NOMO-1 (cell line): ENCODE measurements around the gene RAB27B.
A peak's percentile ranks its signal among the peaks of the same experiment; 100 is the strongest.
"Not testable (repeated sequence)": the region's sequence is repeated elsewhere in the genome, so short reads cannot be mapped to it uniquely, and the experiment has no call there.

Source experiments
- DNase-seq, 2 experiments: peaks; one replicate each; lab custom pipeline; 2025; ENCODE audit not compliant: unreplicated experiment in 2 of 2; lab: John Stamatoyannopoulos, UW

The RAB27B gene, protein sequence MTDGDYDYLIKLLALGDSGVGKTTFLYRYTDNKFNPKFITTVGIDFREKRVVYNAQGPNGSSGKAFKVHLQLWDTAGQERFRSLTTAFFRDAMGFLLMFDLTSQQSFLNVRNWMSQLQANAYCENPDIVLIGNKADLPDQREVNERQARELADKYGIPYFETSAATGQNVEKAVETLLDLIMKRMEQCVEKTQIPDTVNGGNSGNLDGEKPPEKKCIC

DNA sequence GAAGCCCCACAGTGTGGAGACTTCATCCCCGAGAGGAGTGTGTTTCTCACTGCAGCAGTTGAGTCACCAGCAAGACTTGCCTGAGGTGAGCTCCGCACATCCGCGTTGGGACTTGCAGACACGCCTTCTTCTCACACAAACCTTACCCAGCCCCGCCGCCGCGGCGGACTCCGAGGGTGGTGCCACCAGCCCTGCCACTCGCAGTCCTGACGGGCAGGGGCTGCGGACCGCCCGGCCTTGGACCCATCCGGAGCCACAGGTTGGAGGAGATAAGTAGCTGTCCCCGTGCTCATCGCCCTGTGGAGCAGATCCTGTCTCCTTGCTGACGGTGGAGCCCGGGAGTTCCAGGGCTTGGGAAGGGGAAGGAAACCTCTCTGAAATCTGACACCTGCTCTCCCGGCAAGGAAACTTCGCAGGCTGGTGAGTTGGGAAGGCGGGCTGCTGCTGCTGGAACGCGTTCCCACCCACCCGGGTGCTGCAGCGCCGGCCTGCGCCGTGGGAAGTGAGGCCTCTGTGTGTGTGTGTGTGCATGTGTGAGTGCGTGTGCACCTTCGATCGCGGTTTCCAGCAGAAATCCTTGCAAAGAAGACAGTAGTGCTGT, at the start of gene RAB27B:
TSS of gene RAB27B (plus strand) at position 197 of the 601 bp plus-strand sequence. CDS start 49,109 bp downstream, outside the sequence.
- DNase-seq = peak; percentile 47 to 77

DNA sequence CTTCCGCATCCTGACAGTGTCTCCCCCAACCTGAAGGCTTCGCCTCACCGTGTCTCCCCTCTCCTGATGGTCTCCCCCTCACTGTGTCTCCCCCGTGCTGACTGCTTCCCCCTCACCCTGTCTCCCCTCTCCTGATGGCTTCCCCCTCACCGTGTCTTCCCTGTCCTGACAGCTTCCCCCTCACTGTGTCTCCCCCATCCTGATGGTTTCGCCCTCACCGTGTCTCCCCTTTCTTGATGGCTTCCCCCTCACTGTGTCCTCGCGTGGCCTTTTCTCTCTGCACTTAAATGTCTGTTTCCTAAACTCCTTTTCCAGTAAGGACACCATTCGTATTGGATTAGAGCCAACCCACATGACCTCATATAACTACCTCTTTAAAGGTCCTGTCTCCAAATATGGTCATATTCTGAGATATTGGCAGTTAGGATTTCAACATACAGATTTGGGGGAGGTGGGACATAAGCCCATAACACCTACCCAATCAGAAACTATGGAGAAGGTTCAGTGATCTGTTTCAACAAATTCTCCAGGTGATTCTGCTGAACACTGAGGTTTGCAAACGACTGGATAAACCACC, 47.9 kb upstream of the RAB27B start:
- DNase-seq = no peak

DNA sequence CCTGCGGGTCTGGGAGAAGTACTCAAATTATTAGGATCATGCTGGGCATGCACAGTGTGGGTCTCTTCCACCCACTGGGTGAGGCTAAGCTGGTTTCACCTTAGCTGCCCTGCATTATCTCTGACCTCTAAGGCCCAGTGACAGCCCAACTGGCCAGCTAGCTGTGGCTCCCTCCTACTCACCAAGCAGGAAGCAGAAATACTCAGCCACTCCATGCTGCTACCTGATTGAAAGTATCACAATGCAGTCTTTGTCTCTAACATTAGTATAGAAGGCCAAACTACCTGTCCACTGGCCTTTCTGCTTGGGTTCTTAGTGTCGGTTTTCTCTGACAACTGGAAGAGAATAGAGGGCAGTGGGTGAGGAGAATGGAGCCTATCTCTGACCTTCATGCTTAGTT, 47.3 kb upstream of the RAB27B start:
- no peak for DNase-seq

DNA sequence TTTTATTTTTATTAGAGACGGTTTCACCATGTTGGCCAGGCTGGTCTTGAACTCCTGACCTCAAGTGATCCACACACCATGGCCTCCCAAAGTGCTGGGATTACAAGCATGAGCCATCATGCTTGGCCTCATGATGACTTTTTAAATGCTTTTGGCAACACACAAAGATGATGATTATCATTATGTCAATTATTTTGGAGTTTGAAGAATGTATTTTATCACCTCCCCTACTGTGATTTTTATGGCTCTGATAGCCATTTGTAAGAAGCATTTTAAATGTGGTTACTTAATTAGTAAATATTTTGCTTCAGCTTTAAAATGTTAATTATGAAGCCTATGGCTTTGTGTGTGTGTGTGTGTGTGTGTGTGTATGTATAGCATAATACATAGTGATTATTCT, 45.1 kb upstream of the RAB27B start:
- no peak for DNase-seq

DNA sequence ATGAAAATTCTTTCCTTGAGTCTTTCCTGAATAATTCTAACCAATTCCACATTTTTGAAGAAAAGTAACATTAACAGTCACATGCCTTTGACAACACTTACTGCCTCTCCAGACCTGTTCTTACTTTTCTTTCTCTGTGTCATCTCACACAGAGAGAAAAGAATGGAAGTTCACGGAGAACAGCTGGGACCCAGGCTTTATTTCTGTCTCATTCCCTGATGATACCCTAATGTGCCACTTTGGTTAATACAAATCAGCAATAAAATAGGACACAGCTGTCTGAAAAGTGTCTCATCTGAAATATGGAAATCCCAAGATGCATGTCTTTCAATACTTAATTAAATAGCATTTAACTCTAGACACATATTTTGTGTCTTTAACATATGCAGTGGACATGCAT, 42.1 kb upstream of the RAB27B start:
- DNase-seq = no peak

DNA sequence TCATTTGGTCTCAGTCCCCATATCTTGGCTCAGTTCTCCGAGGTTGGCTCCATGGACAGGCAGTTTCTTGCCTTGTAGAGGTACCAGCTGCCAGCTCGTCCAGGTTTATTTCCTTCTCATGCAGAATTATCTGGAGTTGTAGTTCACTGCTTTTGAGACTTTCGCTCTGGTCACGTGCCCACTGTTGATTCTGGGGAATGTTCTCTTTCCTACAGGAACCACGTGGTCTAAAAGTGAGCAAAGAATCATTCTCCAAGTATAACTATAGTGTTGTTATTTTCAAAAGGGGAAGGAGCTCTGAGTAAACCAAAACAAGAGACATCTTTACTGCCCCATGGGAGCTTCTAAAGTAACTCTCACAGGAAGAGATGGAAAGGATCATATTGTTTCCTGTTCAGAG, 41.2 kb upstream of the RAB27B start:
- DNase-seq = no peak

DNA sequence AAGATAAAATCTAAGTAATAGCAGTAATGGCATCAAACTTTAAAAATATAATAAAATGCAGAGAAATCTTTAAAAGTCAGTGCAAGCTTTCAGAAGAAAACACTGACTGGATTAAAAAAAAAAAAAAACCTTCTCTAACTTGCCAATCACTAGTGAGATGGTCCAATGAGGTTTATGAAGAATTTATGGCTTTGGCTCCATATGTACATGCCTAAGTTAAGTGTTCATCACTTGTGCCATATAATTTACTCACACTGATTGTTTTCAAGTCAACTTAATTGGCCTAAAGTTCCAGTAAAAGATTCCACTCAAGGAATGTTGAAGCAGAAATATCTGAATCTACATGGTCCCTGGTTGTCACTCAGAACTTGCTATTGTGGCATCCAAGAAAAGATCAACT, 40.7 kb upstream of the RAB27B start:
- DNase-seq = no peak

DNA sequence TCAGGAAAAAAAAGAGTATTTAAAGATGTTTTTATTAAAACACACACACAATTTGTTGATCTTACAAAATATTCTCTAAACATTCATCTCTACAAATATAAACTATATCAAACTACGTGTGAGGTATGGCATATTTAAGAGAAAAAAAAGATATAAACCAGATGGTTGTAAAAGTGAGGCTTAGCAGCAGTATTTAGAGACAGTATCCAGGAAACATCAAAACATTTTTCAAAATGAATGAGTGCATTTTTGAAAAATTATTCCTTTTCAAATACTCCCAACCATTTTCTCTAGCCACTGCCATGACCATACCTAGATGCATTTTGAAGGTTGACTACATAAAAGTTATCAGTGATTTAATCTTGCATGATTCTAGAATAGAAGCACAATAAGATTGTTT, 38.2 kb upstream of the RAB27B start:
- DNase-seq = no peak

DNA sequence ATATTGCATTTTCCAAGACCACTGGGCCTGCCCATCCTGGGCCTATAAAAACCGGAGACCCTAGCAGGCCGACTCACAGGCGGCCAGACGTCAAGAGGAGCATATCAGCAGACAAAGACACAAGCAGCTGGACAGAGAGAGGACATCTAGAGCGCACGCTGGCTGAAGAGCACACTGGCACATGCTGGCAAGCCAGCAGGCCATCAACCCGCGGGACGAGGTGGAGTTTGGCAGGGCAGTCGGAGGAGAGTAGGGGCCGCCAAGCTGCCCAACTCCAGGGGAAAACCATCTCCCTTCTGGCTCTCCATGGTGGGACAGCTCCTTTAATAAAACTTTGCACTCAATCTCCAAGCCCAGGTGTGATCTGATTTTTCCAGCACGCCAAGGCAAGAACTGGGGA, 36.6 kb upstream of the RAB27B start:
- no peak for DNase-seq

DNA sequence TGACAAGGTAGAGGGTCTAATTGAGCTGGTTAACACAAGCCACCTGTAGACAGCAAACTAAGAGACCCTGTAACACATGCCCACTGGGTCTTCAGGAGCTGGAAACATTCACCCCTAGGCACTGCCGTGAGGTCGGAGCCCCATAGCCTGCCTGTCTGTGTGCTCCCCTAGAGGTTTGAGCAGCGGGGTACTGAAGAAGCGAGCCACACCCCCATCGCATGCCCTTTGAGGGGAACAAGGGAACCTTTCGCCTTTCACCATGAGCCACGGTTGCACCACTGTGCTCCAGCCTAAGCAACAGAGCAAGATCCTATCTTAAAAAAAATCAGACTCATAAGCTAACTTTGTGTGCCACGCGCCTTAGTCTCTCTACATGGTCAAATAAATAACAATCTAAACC, 36.2 kb upstream of the RAB27B start:
- DNase-seq = no peak

DNA sequence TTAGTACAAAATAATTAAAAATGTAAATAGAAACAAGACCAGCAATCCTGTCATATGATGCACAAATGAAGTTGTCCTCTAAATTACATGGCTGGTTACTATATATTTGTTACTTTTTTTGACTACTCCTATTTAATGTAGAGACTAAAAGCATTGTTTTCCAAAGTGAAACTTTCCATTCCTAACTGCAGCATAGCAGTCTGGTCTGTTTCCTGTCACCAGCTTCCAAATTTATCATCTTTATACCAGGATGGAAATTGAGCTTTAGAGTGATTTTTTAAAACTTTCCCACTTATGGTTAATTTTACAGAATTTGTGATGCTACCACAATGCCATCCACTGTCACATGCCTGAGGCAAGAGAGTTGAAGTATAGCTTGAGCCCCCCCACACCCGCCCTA, 33.5 kb upstream of the RAB27B start:
- DNase-seq = no peak

DNA sequence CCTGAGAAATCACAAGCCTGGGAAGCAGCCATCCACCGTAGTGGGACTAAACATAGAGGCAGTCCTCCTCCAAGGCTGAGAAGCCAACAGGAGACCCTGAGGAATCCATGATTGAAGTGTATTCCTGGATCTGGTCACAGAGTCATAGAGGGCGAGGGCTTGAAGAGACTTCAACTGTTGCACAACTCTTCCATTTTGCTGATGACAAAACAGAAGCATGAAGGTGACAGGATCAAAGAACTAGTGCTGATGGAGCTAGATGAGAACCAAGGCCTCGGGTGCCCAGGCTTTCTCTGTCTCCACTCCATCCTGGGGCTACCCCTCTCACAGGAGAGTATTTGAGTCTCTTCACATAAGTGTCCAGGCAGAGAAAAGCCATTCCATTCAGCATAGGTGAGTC, 30.1 kb upstream of the RAB27B start:
- no peak for DNase-seq

DNA sequence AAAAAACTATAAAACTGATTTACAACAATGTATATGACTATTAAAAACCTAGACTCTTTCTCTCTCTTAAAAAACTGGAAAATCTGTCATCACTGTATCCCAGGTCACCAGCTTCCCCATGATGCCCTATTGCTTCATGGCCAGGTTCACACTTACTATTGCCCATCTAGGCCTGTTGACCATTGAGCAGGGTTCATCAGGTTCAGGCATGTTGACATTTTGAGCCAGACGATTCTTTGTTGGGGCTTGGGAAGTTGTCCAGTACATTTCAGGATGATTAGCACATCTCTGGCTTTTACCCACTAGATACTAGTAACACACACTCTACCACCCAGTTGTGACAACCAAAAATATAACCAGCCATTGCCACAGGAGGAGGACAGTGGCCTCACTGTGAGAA, 26.9 kb upstream of the RAB27B start:
- no peak for DNase-seq

DNA sequence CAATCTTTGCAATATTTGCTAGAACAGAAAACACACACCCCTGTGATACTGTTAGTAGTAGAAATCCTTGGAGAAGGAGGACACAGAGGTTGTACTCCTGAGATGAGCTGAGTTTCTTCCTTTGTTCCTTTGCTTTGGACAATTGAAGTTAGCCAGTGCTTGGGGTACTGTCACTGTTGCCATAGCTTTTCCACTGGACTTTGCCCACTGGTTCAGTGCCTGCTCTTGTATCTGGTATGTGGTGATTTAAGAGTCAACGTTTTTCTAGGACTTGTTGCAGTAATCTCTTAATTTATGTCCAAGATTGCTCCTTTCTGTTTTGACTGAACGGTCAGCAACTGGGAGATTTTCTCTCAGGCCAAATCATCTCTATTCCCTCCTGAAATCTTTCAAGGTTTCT, 26.1 kb upstream of the RAB27B start:
- DNase-seq = no peak

DNA sequence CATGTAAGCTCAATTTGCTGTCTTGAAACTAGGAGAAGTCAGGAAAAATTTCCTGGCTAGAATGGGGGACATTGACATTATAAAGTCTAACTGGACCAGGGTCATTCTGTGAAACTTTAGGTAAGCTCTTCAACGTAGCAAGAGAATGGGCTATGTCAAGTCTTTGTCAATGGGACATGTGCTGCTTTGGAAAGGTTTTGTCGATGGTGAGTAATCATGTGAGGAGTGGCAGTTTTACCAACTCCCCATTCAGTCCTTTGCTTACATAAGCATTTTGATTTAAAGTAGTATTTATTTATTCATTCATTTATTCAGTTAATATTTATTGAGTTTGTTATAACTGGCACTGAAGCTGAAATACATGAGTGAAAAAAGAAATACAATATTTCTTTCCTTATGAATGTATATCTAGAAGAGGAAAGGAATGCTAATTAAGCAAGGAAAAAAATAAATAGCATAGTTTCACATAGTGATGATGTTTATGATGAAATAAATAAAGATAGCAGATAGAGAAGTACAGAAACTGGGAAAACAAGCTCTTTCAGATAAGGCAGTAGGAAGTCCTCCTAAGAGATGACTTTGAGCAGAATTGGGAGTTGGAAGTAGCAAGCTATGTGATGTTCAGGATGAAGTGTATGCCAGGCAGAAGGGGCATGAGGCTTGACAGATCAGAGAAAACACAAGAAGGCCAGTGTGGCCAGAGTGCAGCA, 25.4 kb upstream of the RAB27B start:
- no peak for DNase-seq

DNA sequence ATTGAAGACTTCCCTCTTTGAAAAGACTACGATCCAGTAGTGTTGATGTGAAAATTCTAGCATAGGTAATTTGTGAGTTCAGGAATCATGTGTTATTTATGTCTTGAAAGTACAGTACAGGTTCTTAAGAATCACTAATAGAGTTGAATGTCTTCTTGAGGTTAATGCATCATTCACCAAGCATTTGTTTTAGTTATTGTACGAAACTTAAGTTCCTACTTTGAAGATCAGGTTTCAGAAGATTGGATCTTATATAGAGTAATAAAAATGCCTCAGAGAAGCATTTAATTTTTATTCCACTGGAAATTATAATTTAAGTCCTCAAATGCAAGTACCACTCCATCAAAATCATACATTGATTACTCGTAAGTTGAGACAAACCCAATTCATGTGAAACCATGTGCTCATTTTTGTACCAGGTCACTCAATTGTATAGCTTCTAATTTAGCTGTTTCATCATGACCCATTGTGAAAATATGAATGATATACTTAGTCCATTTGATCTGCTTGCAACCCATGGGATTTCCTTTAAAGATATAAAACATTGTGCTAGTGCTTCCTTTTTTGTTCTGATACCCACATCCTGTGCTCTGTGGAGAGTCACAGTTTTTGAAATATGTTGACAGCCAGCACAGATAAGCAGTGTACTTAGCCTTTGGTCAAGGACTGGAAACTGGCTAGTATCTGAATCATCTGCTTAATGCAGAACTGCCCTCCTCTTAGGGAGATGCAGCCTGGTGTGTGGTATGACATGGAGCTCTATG, 22.5 kb upstream of the RAB27B start:
- DNase-seq = peak; percentile 85 to 95

DNA sequence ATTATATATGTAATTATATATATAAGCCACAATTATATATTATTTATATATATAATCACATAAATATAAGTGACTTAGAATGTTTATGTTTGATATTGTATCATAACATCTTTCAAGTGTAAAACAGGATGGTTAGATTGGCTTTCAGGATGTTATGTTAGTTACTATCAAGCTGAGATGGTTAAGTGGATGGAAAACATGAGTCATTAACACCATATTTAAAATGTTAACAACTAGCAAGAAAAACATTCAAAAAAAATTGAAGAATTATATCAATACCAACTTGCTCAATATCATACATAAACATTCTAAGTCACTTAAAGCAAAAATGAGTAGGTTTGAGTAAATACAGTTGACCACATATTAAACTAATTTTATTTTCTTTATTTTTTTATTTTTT, 21.8 kb upstream of the RAB27B start:
- DNase-seq = no peak

DNA sequence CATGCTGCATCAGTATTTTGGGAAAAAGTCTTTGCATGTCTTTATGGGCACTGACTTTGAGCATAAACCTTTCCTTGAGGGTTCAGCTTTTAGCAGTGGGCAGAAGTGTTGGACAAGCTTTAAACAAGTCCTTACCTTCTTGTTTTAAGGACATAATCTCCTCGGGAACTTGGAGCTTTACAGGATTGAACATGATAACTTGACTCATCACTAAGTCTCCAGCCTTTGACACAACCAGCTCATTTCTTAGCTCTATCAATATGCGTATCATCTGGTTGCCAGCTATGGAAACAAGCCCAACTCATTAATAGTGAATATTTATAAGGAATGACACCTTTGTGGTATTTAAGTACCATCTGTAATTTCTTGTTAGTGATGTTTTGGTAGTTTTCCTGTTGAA, 21.0 kb upstream of the RAB27B start:
- DNase-seq = no peak

DNA sequence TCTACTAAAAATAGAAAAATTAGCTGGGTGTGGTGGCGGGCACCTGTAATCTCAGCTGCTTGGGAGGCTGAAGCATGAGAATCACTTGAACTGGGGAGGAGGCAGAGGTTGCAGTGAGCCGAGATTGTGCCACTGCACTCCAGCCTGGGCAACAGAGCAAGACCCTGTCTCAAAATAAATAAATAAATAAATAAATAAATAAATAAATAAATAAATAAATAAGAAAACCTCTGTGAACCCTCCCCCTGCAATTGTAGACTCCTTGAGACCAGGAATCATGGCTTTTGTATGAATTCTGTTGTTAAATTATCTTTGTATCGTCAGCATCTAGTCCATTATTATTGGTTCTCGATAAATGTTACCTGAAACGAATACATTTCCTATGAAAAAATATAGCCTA, 17.6 kb upstream of the RAB27B start:
- DNase-seq = not testable (repeated sequence)

DNA sequence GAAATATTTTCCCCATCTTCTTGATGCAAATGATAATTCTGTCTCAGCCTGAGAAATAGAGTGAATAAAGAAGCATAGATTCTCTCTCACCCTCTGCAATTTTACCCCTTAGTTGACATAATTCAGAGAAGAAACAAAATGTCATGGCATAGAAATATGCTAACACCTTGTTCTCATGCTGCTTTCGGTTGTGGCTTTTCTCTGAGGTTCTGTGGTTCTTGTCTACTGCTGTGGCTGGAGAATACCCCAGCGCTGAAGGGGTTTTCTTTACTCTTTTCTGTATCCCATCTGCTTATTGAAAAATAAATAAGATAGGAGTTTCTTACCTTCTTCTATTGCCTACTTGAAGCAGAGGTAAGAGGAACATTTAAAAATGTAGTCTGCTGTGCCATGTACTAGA, 15.4 kb upstream of the RAB27B start:
- DNase-seq = no peak

DNA sequence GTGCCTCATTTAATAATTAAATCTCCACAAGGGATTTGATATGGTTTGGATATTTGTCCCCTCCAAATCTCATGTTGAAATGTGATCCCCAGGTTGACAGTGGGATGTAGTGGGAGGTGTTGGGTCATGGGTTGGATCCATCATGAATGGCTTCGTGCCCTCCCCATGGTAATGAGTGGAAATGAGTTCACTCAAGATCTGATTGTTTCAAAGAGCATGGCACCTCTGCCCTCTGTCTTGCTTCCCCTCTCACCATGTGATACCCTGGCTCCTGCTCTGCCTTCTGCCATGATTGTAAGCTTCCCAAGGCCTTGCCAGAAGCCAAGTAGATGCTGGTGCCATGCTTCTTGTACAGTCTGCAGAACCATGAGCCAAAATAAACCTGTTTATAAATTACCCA, 15.0 kb upstream of the RAB27B start:
- no peak for DNase-seq
